Eye (tissue), 1 donor: ENCODE results near the gene UBE2V1.
A peak's percentile ranks its signal among the peaks of the same experiment; 100 is the strongest.
"Not testable (repeated sequence)": the region's sequence is repeated elsewhere in the genome, so short reads cannot be mapped to it uniquely, and the experiment has no call there.

ENCODE experiments used
- DNase-seq: peaks from one replicate; pipeline ENCODE4 v3.0.0-alpha.2; 2015

UBE2V1 gene

GRCh38 chr20:50093240-50093639, 19.7 kb downstream of the UBE2V1 start:
- DNase-seq: no peak

- DNase-seq: no peak
These were observed 20.5 kb downstream of the UBE2V1 start for GRCh38 chr20:50092436-50092835.

- DNase-seq: no peak
These were observed 23.2 kb downstream of the UBE2V1 start for GRCh38 chr20:50089787-50090177.

- no peak for DNase-seq
These were observed 23.7 kb downstream of the UBE2V1 start for GRCh38 chr20:50089140-50089786.

- DNase-seq: no peak
These were observed 24.9 kb downstream of the UBE2V1 start for GRCh38 chr20:50088022-50088421.

- peak; percentile 82 for DNase-seq
These were observed 27.2 kb downstream of the UBE2V1 start for GRCh38 chr20:50085481-50086365.

GRCh38 chr20:50085146-50085480, 27.8 kb downstream of the UBE2V1 start:
- no peak for DNase-seq

- DNase-seq: no peak
These were observed 29.9 kb downstream of the UBE2V1 start for GRCh38 chr20:50083034-50083433.

- DNase-seq: not testable (repeated sequence)
These were observed 30.9 kb downstream of the UBE2V1 start for GRCh38 chr20:50082056-50082455.

- no peak for DNase-seq
These were observed 34.9 kb downstream of the UBE2V1 start for GRCh38 chr20:50077818-50078601.

GRCh38 chr20:50073500-50073899, 39.5 kb downstream of the UBE2V1 start:
- DNase-seq: no peak

GRCh38 chr20:50071039-50071888, 41.7 kb downstream of the UBE2V1 start:
- peak; percentile 97 for DNase-seq

GRCh38 chr20:50070361-50070760, 42.6 kb downstream of the UBE2V1 start:
- no peak for DNase-seq

- no peak for DNase-seq
These were observed 44.8 kb downstream of the UBE2V1 start for GRCh38 chr20:50068041-50068651.

- DNase-seq: no peak
These were observed 45.5 kb downstream of the UBE2V1 start for GRCh38 chr20:50067461-50067860.

GRCh38 chr20:50067018-50067417, 45.9 kb downstream of the UBE2V1 start:
- no peak for DNase-seq

- no peak for DNase-seq
These were observed 46.7 kb downstream of the UBE2V1 start for GRCh38 chr20:50066161-50066834.

GRCh38 chr20:50065325-50065615, 47.7 kb downstream of the UBE2V1 start:
- no peak for DNase-seq

- DNase-seq: not testable (repeated sequence)
These were observed 49.2 kb downstream of the UBE2V1 start for GRCh38 chr20:50063763-50064162.

- no peak for DNase-seq
These were observed 50.7 kb downstream of the UBE2V1 start for GRCh38 chr20:50062006-50062838.
